ENCODE measurements around the gene MEF2C.
A peak's percentile ranks its signal among the peaks of the same experiment; 100 is the strongest.

The MEF2C gene

GRCh38 chr5:88826646-88827585 lies 56.1 kb downstream of the MEF2C start:
- DNase-seq: peak in 10 of 14 donors; percentile 13 to 62 (median 26)

GRCh38 chr5:88825584-88826315 lies 57.2 kb downstream of the MEF2C start:
- peak in 1 of 14 donors; percentile 18 for DNase-seq

GRCh38 chr5:88824892-88825583 lies 57.9 kb downstream of the MEF2C start:
- peak in 1 of 14 donors; percentile 46 for DNase-seq

GRCh38 chr5:88824141-88824540 lies 58.8 kb downstream of the MEF2C start:
- DNase-seq: no peak

- no peak for DNase-seq
These were observed 59.8 kb downstream of the MEF2C start for GRCh38 chr5:88823201-88823600.

GRCh38 chr5:88821161-88821560 lies 61.8 kb downstream of the MEF2C start:
- no peak for DNase-seq

- DNase-seq: peak in 1 of 14 donors; percentile 40
These were observed 62.4 kb downstream of the MEF2C start for GRCh38 chr5:88820581-88820980.

GRCh38 chr5:88819301-88819999 lies 63.5 kb downstream of the MEF2C start:
- no peak for DNase-seq

- no peak for DNase-seq
These were observed 64.7 kb downstream of the MEF2C start for GRCh38 chr5:88818296-88818695.

GRCh38 chr5:88816195-88816594 lies 66.8 kb downstream of the MEF2C start:
- no peak for DNase-seq

GRCh38 chr5:88815050-88815789 lies 67.8 kb downstream of the MEF2C start:
- DNase-seq: no peak

GRCh38 chr5:88813805-88814575 lies 69.0 kb downstream of the MEF2C start:
- DNase-seq: peak in 1 of 14 donors; percentile 11

- no peak for DNase-seq
These were observed 69.7 kb downstream of the MEF2C start for GRCh38 chr5:88813244-88813643.

- DNase-seq: no peak
These were observed 74.8 kb downstream of the MEF2C start for GRCh38 chr5:88808153-88808552.

- DNase-seq: no peak
These were observed 75.7 kb downstream of the MEF2C start for GRCh38 chr5:88807327-88807726.

- DNase-seq: no peak
These were observed 76.6 kb downstream of the MEF2C start for GRCh38 chr5:88806338-88806737.

- DNase-seq: no peak
These were observed 77.7 kb downstream of the MEF2C start for GRCh38 chr5:88805151-88805784.

- DNase-seq: no peak
These were observed 78.5 kb downstream of the MEF2C start for GRCh38 chr5:88804444-88804843.

GRCh38 chr5:88803309-88803708 lies 79.7 kb downstream of the MEF2C start:
- no peak for DNase-seq

GRCh38 chr5:88799938-88800535 lies 82.9 kb downstream of the MEF2C start:
- no peak for DNase-seq
